HTERT RPE-1 (cell line): Measurements from ENCODE around the gene STMN1.

Experiments
- in situ Hi-C: fragments of 300-500 bp; cut with MboI; formaldehyde crosslinking; loops from 4 replicates; pipeline ENCODE4 v1.14.3; 2020; ENCODE audit warnings: low sequenced_read_pairs

The STMN1 gene

GRCh38 chr1:25896266-25896665 is 10.0 kb downstream of the STMN1 start:
- in situ Hi-C loops = no loop called here

GRCh38 chr1:25895365-25895990 is 10.7 kb downstream of the STMN1 start:
- in situ Hi-C loops = no loop called here

DNA sequence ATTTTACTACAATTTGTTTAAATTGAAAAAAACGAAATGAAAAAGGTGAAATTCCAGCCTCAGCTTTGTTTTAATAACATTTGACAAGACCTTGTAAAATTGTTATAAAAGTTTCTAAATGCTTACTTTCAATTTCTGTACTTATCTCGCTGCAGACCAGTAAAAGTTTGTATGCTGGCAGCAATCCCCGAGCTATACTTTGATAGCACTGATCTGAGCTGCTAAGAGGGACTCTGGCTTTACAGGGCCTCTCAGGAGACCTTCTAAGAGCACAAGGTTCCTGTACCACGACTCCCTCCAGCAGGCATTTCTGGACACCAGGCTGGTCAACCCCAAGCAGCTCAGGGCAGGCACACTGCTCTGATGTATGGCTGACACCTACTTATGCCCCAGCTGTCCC is 13.1 kb downstream of the STMN1 start:
- in situ Hi-C loops = no loop called here

- in situ Hi-C loops = no loop called here
Measured at GRCh38 chr1:25891606-25892005, 14.6 kb downstream of the STMN1 start.

DNA sequence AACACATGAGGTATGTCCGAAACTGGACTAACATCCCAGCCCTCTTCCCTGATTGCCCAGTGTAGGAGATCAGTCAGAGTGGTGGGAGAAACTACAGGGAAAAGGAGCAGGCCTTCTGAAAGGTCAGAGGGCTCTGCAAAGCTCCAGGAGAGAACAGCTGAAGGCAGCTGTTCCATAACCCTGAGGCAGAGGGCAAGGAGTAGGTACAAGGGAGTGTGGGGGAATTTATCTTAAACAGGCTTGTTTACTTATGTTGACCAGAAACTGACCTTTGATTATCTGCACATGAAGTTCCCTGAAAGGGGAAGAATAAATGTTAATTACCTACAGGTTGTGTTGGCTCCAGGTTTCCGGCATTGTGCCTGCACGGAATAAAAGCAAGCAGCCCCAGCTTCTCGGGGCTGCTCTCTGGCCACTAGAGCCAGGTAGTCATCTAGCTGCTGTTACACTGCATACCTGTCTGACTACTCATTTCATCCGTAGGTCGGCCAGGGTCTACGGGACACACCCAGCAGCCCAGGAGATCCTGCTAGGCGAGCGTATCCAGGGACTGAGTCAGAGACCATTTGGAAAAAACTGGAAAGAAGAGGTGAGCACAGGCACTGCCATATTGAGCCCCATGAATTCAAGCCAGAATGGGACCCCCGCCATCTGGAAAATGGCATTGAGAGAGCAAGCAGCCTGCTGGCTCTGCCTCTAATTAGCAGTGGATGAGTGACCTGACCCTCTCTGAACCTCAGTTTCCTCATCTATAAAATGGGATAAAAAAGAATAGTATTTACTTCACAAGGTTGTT is 15.8 kb downstream of the STMN1 start:
- in situ Hi-C loops = no loop called here

DNA sequence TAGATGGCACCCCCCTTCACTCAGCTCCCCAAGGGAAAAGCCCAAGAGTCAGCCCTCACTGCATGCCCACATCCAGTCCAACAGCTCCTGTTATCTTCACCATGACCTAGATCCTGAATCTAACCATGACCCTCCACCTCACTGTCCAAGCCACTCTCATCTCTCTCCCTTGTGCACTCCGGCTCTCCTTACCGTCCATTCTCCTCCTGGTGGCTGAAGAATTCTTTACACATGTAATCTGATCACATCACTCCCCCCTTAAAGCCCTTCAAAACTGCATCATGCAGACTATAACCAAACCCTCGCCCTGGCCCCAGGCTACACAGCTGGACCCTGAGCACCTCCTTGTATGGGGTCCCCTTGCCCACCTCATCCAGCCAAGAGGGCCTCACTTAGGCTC is 16.7 kb downstream of the STMN1 start:
- in situ Hi-C loops = no loop called here

DNA sequence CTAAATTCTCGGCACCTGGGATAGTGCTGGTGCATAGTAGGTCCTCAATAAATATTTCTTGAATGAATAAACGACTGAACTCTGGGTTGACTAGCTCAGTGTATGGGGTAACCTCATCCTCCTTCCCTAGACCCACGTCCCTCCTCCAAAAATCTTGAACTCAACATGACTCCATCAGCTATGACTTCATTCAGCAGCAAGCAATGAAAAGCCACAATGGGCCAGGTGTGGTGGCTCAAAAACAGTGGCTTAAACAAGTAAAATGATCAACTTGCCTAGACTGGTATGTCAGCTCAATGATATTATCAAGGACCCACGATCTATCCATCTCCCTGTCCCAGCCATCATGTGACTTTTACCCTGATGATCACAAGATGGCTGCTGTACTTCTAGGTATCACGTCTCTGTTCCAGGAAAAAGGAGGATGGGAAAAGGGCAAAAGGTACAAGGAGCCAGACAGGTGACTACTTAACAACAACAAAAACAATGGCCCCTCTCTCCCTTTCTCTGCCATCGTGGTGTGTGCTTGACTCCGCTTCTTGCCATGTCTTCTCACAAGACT is 17.7 kb downstream of the STMN1 start:
- in situ Hi-C loops = no loop called here

DNA sequence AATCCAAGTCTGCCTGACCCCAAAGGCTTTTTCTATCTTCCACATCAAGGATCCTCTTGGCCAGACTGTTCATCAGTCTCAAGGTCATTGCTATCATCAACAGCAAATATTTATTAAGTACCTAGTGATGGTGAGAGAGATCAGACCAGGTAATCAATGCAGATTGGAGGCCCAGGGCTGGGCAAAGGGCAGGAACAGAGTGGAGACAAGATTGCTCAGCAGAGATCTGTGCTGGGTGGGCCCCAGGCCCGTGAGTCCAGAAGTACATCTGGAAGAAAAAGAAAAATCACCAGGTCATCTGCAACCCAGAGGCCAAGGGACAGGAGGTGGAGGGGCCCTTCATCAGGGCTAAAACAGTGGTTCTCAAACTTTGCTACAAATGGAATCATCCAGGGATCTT is 20.6 kb downstream of the STMN1 start:
- in situ Hi-C loops = no loop called here

GRCh38 chr1:25881266-25881665 is 25.0 kb downstream of the STMN1 start:
- in situ Hi-C loops = no loop called here

- in situ Hi-C loops = no loop called here
Measured at GRCh38 chr1:25880518-25880917, 25.7 kb downstream of the STMN1 start.

- in situ Hi-C loops = no loop called here
Measured at GRCh38 chr1:25879675-25880074, 26.5 kb downstream of the STMN1 start.

GRCh38 chr1:25878690-25879089 is 27.5 kb downstream of the STMN1 start:
- in situ Hi-C loops = no loop called here

GRCh38 chr1:25877155-25877554 is 29.1 kb downstream of the STMN1 start:
- in situ Hi-C loops = no loop called here

GRCh38 chr1:25876693-25877077 is 29.5 kb downstream of the STMN1 start:
- in situ Hi-C loops = no loop called here

DNA sequence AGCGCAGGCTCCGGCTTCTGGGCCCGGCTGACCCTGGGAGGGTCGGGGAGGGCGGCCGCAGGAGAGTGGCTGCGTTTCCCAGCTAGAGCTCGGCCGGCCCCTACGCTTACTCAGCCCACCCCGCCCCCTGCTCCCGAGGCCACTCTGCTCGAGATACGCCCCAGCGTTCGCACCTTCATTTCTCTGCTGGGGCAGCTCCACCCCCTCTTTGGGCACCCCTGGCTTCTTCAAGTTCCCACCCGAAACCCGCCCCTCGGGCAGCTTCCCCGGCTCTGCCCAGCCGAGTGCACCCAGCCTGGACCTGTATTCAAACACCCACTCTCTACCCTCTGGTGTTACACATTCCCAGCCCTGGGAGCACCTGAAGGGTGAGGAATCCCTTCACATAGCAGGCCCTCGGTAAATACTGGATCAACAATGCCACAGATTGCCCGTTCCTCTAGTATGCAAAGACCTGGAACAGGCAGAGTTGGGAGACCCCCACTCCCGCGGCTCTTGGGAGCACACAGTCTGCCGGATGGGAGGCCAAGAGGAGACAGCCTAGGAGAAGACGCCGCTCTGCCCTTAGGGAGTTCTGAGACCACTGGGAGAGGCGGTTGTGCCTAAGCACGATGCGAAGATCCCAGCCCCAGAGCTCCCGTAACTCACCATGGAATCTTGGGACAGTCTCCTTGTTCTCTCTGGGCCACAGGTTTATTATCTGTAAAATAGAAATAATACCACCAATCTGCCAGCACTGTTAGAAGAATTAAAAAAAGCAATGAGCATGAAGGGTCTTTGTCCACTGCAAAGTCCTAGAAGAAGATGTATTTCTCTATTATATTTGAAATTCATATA is 30.1 kb downstream of the STMN1 start:
- in situ Hi-C loops = no loop called here

- in situ Hi-C loops = no loop called here
Measured at GRCh38 chr1:25875154-25875855, 30.9 kb downstream of the STMN1 start, which contains the start of gene PAQR7. Gene PAQR7 (minus strand): TSS chr1:25875708. CDS start chr1:25863839, 11,869 bp downstream.

DNA sequence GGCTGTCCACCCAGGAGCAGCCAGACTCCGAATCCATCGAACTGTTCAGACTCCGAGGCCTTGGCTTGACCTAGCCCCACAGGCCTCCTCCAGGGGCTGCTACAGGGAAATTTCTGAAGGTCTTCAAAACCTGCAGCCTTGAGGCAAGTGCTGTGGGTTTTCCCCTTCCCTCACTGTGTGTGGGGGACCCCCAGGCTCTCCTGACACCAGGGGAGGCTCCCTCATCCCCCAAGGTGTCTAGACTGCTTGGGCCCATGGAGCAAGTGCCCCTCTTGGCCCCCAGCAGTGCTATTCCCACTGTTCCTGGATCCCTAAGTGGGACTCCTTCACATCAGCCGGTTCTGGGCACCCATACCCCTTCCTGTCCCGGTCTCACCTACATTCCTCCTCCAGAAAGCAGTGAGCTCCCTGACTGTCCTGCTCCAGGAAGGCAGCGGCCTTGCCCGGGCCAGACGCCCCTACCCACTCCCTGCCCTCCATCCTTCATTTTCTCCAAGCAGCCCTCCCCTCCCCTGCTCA is 31.5 kb downstream of the STMN1 start:
- in situ Hi-C loops = no loop called here

DNA sequence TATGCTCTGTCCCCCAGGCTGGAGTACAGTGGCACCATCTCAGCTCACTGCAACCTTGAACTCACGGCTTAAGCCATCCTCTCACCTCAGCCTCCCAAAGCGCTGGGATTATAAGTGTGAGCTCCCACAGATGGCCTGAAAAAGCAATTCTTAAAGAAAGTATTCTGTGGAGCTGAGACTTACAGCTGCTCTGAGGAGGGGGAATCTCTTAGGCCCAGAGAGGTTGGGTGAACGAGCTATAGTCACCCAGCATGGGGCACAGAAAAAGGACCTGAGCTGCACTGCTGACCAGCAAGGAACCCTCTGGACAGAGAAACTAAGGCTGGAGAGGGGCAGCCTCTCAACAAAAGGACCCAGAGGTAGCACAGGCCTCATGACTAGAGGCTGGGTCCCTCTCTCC is 32.0 kb downstream of the STMN1 start:
- in situ Hi-C loops = no loop called here

- in situ Hi-C loops = no loop called here
Measured at GRCh38 chr1:25873120-25873519, 33.1 kb downstream of the STMN1 start.

DNA sequence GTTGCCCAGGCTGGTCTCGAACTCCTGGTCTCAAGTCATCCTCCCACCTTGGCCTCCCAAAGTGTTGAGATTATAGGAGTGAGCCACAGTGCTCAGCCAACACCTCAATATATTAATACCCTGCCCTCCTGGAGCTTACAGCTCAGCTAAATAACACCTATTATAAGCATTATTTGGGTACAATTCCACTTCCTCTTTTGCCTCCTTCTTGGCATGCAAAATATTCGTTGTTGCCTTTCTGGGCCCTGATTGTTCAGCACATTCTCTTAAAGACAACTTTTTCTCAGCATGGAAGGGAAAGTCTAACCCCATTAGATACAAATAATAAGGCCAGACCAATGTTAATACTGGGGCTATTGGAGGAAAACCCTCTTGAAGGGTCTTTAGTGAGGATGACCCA is 33.5 kb downstream of the STMN1 start:
- in situ Hi-C loops = no loop called here
